NCI-H2081 (cell line): ENCODE data around the gene DCDC2.
"Not testable (repeated sequence)": the region's sequence is repeated elsewhere in the genome, so short reads cannot be mapped to it uniquely, and the experiment has no call there.

Source experiments
- DNase-seq, 2 experiments: peaks; one replicate each; lab custom pipeline; 2025; lab: John Stamatoyannopoulos, UW

Gene DCDC2

DNA sequence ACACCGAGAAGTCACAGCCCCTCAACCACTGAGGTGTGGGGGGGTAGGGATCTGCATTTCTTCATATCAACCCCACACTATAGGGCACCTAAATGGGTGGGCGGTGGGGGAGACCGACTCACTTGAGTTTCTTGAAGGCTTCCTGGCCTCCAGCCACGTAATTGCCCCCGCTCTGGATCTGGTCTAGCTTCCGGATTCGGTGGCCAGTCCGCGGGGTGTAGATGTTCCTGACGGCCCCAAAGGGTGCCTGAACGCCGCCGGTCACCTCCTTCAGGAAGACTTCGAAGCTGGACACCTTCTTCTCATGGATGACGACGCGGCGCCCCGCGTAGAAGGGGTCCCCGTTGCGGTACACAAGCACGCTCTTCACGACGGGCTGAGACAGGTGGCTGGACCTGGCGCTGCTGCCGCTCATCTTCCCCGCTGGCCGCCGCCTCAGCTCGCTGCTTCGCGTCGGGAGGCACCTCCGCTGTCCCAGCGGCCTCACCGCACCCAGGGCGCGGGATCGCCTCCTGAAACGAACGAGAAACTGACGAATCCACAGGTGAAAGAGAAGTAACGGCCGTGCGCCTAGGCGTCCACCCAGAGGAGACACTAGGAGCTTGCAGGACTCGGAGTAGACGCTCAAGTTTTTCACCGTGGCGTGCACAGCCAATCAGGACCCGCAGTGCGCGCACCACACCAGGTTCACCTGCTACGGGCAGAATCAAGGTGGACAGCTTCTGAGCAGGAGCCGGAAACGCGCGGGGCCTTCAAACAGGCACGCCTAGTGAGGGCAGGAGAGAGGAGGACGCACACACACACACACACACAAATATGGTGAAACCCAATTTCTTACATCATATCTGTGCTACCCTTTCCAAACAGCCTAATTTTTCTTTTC, at the start of gene DCDC2:
TSS of gene DCDC2 (minus strand) at position 724 of the 883 bp plus-strand sequence. CDS start at position 415, 309 bp downstream.
- peak; percentile 84 to 89 for DNase-seq

DNA sequence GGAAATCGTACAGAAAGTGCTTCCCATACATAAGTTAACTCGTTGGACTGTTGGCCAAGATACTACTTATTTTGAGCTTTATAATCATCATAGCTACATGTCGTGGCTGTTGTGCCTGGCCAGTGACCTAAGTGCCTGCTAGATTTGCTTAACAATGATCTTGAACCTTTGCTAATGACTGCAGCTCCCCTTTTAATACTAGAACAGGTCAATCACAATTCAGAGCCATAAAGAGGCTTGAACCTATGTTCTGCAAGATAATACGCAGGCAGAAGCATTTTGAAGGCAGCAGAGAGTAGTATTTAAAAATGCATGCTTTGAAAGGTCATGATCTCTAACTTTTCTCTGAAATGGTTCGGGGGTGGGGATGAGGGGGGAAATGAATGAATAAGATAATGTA, 47.4 kb upstream of the DCDC2 start:
- DNase-seq: no peak

- peak in 1 of 2 experiments; percentile 25 for DNase-seq
Observed at GRCh38 chr6:24403501-24403824, 45.6 kb upstream of the DCDC2 start.

DNA sequence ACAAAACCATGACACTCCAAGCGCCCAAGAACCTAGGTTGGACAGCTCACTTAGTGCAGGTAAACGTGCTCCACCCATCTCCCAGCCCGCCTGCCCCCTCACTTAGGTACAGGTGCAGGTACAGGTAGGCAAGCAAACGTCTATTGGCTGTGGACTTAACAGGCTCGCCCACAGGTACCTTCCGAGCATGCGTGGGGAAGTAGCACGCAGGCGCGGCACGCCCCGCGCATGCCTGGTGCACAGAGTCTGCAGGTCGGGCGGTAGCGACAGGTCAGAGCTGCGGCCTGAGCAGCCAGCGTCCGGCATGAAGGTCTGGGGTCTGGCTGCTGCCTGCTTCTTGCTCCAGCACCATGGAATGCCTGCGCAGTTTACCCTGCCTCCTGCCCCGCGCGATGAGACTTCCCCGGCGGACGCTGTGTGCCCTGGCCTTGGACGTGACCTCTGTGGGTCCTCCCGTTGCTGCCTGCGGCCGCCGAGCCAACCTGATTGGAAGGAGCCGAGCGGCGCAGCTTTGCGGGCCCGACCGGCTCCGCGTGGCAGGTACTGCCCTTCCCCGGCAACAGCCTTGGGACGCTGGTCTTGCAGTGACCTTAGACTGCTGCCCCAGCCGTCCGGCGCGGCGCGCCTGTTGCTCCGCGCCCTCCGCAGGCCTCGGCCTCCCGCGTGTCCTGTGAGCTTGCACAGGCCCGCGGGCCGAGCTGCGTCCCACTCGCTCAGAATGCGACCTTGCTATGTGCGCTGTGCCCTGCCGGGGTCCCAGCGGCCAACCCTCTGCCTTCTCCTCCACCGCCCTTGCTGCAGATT, 45.0 kb upstream of the DCDC2 start, which contains the start of gene MRS2:
TSS of gene MRS2 (plus strand) at position 240 of the 804 bp plus-strand sequence. CDS start at position 351, 111 bp downstream.
- peak; percentile 89 to 96 for DNase-seq

GRCh38 chr6:24401458-24401857, 43.6 kb upstream of the DCDC2 start:
- no peak for DNase-seq

DNA sequence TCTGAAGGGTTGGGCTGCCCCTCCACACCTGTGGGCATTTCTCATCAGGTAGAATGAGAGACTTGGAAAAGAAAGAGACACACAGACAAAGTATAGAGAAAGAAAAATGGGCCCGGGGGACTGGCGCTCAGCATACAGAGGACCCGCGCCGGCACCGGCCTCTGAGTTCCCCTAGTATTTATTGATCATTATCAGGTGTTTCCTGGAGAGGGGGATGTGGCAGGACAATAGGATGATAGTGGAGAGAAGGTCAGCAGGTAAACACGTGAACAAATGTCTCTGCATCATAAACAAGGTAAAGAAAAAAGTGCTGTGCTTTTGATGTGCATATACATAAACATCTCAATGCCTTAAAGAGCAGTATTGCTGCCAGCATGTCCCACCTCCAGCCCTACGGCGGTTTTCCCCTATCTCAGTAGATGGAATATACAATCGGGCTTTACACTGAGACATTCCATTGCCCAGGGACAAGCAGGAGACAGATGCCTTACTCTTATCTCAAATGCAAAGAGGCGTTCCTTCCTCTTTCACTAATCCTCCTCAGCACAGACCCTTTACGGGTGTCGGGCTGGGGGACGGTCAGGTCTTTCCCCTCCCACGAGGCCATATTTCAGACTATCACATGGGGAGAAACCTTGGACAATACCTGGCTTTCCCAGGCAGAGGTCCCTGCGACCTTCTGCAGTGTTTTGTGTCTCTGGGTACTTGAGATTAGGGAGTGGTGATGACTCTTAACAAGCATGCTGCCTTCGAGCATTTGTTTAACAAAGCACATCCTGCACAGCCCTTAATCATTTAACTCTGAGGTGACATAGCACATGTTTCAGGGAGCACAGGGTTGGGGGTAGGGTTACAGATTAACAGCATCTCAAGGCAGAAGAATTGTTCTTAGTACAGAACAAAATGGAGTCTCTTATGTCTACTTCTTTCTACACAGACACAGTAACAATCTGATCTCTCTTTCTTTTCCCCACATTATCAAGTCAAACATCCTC, 42.5 kb upstream of the DCDC2 start:
- not testable (repeated sequence) for DNase-seq

DNA sequence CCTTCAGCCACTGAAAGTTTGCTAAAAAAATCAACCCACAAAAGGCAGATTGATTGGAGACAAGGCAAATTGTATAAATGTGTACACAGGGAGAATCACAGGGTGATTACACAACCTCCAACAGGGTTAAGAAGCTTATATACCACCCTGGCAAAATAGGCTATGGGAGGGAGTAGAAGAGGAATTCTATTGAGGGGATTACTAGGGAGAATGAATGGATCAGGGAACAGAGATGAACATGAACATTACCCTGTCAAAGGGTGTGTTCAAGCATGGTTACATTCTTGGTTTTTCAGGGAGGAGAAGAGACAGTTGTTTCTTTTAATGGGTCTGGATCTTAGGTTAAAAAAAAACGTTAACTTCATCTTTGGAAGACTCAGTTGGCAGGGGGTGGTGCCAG, 39.8 kb upstream of the DCDC2 start:
- DNase-seq: no peak

DNA sequence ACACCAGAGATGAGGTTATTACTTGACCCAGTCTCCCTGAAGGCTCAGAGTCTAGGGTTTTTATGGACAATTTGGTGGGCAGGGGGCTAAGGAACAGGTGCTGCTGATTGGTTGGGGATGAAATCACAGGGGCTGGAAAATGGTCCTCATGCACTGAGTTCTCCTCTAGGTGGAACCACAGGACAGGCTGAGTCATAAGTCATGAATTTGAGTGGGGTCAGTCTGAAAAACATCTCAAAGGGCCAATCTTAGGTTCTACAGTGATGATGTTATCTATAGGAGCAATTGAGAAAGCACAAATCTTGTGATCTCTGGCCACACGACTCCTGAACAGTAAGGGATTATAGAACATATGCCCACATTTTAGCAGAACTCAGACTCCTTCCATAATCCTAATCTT, 39.0 kb upstream of the DCDC2 start:
- no peak for DNase-seq

GRCh38 chr6:24394780-24395437, 37.0 kb upstream of the DCDC2 start:
- DNase-seq: no peak

DNA sequence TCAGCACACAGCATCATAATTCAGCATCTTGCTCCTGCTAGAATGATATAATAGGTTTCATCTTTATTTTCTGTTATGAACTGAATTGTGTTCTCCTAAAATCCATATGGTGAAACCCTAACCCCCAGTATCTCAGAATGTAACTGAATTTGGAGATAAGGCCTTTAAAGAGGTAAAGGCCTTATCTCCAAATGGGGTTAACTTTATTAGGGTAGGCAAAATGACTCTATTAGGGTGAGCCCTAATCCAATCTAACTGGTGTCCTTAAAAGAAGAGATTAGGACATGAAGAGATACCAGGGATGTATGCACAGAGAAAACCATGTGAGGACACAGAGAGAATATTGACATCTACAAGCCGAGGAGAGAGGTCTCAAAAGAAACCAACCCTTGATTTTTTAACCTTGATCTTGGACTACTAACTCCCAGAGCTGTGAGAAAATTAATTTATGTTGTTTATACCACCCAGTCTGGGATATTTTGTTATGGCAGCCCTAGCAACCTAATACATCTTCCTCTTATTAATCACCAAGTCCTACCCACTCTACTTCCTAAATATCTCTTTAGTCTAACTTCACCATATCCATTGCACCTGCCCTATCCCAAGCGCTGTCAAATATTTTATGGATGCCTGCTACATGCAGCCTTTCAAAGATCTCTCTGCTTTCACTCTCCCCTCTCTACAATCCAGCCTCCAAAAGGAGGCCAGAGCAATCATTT, 36.4 kb upstream of the DCDC2 start:
- DNase-seq: no peak

DNA sequence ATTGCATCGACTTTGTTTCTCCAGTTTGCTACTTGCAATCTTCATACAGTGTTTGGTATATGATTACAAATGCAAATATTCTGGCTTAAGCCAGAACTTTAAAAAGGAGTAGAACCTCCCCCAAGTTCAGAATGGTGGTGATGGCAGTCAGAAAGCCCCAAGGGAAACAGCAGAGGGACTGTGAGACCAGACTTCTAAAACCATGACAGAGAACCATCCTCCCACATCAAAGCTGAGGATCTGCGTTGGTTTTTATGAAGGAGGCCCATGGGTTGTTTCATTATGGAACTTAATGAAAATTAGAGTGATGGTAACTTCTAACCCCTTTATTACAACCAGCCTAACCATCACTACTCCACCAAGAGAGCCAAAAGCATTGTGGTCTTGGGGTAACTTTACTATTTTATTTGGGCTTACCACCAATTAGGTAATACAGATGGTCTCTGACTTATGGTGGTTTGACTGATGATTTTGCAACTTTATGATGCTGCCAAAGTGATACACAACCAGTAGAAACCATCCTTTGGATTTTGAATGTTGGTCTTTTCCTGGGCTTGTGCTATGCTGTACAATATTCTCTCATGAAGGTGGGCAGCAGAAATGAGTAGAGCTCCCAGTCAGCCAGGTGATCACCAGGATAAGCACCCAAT, 34.0 kb upstream of the DCDC2 start:
- DNase-seq: no peak

DNA sequence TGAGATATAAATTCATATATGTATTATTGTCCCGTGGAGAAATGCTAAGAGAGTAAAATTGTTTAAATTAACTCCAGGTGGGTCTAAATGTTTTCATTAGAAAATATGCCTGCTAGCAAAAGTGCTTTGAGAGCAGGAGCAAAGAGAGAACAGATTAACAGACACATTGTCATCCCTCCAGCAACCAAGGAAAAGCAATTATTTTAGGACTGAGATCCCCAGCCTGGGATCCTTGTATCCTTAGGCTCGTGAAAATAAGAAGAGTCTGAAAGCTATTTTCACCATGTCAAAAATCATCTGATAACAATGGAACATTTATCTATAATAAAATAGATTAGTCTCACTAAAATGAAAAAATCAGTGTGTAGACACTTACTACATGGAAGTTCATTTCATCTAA, 33.3 kb upstream of the DCDC2 start:
- no peak for DNase-seq

- DNase-seq: no peak
Observed at GRCh38 chr6:24387818-24388217, 30.0 kb upstream of the DCDC2 start.

- DNase-seq: no peak
Observed at GRCh38 chr6:24385536-24386269, 27.8 kb upstream of the DCDC2 start.

DNA sequence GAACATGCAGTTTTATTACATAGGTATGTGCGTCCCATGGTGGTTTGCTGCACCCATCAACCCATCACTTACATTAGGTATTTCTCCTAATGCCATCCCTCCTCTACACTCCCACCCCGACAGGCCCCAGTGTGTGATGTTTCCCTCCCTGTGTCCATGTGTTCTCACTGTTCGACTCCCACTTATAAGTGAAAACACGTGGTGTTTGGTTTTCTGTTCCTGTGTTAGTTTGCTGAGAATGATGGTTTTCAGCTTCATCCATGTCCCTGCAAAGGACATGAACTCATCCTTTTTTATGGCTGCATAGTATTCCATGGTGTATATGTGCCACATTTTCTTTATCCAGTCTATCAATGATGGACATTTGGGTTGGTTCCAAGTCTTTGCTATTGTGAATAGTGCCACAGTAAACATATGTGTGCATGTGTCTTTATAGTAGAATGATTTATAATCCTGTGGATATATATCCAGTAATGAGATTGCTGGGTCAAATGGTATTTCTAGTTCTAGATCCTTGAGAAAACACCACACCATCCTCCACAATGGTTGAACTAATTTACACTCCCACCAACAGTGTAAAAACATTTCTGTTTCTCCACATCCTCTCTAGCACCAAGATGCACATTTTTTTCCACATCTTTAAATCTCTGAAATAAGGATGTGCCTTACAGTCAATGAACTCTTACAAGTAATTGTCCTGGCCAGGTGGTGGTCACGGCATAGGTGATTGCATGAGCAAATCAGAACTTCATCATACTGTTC, 26.7 kb upstream of the DCDC2 start:
- not testable (repeated sequence) for DNase-seq

DNA sequence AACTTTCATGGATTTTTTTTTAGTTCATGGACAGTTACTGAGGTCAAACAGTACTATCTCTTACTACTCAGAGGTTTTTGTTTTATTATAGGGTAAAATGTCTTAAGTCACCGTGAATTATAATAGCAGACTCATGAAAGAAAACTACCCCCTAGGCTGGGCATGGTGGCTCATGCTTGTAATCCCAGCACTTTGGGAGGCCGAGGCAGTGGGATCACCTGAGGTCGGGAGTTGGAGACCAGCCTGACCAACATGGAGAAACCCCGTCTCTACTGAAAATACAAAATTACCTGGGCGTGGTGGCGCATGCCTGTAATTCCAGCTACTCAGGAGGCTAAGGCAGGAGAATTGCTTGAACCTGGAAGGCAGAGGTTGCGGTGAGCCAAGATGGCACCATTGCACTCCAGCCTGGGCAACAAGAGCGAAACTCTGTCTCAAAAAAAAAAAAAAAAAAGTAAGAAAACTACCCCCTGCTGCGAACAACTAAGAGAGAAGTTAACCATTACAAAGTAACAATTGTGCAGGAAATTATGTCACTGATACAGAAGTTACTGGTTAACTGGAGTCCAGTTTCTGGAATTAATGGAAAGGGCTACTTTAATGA, 25.1 kb upstream of the DCDC2 start:
- not testable (repeated sequence) for DNase-seq

DNA sequence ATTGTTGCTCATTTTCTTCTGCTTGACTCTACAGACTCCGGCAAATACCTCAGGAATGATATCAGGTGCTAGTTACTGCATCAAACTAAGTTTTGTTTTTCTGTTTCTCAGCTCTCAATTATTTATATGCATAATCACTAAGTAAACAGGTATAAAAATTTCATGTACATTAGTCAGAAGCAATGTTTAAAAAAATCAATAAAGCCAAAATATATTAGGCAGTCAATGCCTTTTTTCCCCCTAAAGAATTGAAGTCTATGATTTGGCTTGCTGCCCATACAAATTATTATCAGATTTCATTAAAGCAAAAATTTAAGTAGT, 24.3 kb upstream of the DCDC2 start:
- DNase-seq: no peak

GRCh38 chr6:24381476-24382219, 23.8 kb upstream of the DCDC2 start:
- DNase-seq: no peak
